UCSD-AML1 (cell line): ENCODE data around the gene GPC1.
A peak's percentile ranks its signal among the peaks of the same experiment; 100 is the strongest.

Source experiments
- DNase-seq: peaks from one replicate; lab custom pipeline; 2025; ENCODE audit not compliant: unreplicated experiment; lab: John Stamatoyannopoulos, UW

Gene GPC1

DNA sequence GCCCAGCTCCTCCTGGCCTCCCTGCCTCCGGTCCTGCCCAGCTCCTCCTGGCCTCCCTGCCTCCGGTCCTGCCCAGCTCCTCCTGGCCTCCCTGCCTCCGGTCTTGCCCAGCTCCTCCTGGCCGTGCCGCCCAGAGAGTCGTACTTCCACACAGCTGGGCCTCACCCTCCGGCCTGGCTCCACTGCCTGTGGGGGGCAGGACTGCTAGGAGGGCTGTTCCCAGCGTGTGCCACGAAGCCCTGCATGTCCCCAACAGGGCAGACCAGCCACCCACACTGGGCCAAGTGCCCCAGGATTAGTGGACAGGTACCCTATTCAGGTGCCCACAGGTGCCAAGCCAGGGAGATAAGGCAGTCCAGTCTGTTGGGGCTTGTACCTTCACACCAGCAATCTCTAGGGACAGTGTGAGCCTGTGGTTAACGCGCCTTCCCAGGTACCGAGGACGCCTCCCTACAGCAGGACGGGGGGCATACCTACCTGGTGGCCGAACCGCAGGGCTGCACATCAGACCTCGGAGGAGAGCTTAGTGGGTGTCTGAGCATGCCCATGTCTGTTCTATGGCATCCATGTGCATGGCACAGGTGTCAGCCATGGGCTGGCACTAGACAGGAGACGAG, 5.3 kb downstream of the GPC1 start:
- DNase-seq: no peak

GRCh38 chr2:240441326-240441992, 6.0 kb downstream of the GPC1 start:
- DNase-seq: no peak

DNA sequence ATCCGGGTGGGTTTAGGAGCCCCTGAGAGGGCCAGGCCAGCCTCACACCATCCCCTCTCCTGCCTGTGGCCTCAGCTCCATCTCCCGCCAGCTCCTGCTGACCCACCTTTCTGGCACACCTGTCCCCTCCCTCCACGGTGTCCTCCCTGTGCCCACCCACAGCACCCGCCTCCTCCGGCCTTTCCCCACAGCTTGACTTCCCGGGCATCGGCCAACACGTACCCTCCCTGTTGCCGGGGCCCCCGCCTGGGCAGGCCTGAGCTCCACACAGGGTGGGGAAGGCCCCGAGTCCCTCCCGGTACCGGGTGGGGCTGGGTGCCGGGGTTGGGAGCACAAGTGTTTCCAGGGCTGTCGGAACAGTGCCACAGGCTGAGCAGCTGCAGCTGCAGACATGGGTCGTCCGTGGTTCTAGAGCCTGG, 6.5 kb downstream of the GPC1 start:
- DNase-seq: no peak

- no peak for DNase-seq
These were observed 7.6 kb downstream of the GPC1 start for GRCh38 chr2:240442891-240443715.

DNA sequence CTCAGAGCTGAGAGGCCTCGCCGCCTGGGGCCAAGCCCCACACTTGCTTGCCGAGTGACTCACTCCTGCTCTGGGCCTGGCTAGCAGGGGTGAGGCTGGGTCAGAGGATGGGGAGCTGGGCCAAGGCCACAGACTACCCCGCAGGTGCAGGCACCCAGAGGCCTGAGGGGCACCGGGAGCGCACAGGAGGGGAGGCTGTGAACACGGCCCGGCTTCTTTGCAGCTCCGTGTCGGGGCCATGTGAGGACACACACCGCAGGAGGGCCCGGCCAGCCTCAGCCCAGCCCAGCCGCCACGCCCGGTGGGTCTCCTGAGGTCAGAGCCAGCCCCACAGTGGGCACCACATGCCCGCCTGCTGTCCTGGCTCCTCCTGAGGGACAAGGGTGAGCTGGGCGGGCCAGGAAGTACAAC, 8.4 kb downstream of the GPC1 start:
- DNase-seq: no peak

DNA sequence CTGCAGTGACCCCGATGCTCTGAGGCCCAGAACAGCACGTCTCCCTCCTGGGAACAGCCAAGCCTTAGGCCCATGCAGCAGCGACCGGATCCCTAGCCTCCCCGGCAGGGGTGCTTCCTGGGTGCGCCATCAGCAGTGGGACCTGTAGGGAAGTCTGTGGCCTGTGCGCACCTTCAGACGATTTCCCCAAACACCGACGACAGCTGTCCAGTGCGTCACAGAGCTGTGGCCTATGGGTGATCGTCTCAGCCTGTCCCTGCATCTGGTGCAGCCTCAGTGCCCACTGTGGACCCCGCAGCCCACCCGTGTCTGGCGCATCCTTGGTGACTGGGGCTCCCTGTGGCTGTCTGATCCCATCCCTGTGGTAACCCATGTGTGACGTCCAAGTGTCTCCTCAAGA, 9.0 kb downstream of the GPC1 start:
- DNase-seq: no peak

- no peak for DNase-seq
These were observed 10.6 kb downstream of the GPC1 start for GRCh38 chr2:240445961-240446663.

DNA sequence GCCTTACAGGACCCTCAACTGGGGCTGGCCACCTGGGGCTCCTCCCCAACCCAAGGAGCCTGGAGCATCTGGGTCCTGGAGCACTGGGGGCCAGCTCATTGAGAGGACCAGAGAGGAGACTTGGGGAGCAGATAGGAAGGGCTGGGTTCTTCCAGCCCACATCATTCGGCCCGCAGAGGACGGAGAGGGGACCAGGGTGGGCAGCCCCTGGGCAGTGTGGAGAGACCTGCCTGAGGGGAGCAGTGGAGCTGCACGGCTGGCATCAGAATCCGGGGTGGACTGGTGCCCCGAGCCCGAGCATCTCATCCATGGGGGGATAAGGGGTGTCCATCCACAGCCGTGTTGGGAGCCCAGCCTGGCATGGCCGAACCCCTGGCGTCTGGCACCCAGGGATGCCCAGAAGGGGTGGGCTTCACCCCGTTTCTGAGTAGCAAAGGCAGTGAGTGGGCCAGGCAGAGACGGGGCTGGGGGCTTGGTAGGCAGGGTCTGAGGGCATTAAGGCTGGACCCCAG, 11.3 kb downstream of the GPC1 start:
- DNase-seq: no peak

GRCh38 chr2:240447331-240447730, 11.9 kb downstream of the GPC1 start:
- no peak for DNase-seq

GRCh38 chr2:240447934-240448333, 12.5 kb downstream of the GPC1 start:
- DNase-seq: no peak

DNA sequence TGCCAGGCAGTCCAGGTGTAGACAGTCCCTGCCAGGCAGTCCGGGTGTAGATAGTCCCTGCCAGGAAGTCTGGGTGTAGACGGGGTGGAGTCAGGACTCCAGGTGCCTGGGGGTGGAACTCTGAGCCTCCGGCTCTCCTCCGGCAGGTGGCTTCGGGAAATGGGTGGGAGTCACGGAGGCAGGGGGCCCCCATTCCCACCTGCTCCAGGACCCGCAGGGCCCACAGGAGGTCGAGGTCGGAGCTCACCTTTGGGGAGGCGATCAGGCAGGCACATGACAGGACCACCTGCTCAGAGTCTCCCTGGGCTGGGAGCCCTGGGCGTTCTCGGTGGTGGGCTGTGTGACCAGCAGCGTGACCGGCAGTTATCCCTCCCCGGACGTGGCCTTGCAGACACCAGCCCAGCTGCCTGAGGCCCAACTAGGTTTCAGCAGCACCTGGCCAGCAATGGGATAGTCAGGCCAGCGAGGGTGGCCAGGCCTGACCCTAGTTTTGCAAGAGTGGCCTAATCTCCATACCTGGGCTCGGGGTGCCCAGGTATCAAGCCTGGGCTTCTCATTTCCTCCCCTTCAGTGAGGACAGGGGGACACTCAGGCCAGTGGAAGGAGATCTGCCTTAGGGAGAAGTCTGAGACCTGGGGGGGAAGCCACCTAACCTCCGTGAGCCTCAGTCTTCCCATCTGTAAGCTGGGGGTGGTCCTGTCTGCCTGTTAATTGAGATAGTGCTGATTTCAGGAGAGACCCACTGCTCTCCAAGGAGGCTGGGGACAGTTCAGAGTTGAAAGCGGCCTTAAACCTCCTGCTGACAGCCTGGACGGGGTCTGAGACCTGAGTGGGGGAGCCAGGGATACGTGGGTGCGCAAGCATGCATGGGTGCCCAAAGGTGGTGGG, 13.2 kb downstream of the GPC1 start:
- no peak for DNase-seq

DNA sequence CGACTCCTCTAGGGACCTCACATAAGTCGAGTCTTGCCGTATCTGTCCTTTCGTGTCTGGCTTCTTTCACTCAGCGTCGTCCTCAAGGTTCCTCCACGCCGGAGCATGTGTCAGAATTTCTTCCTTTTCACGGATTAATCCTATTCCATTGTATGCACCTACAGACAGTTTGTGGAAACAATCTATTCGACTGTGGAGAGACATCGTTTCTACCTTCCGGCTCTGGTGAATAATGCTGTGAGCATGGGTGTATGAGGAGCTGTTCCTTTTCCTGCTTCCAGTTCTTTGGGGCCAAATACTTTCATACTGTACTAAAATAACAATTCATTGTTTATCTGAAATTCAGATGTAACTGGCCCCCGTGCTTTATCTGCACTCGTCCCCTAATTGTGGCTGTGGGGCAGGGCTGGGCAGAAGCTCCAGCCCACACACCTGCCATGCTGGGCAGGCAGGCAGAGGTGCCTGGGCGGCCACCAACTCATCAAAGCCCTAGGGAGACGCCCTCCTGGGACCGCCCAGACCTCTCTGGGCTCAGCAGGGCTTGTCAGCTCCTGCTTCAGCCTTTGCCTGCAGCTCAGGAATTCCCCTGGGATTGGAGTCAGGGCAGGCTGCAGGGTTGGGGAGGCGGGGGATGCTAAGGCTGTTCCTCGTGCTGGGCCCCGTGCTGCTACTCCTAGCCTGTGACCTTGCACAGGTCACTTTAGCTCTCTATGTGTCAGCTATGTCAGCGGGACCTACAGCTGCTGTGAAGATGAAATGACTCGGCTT, 14.5 kb downstream of the GPC1 start:
- no peak for DNase-seq

DNA sequence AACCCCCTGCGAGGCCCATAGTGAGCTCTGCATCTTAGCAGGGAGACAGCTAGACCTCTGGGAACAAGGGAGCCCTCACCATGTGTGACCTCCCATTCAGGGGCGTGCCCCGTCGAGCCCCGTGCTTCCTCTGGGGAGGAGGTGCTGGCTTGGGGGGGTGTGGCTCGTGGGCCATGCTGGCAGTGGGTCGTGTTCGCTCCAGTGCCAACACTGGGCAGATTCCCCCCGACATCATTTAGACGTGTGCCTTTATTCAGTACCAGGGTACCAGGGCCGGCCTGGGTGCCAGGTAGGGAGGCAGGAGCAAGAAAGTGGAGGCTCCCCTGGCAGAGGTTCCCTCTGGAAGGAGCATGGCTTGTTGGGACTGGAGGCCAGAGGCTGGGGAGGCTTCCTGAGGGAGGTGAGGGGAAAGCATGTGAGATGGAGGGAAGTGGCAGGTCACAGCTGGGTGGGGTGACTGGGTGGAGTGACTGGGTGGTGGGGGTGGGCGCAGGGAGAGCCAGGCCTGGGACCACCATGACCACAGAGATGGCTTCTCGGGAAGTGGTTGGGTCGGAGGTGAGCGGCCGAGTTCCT, 15.2 kb downstream of the GPC1 start:
- no peak for DNase-seq

DNA sequence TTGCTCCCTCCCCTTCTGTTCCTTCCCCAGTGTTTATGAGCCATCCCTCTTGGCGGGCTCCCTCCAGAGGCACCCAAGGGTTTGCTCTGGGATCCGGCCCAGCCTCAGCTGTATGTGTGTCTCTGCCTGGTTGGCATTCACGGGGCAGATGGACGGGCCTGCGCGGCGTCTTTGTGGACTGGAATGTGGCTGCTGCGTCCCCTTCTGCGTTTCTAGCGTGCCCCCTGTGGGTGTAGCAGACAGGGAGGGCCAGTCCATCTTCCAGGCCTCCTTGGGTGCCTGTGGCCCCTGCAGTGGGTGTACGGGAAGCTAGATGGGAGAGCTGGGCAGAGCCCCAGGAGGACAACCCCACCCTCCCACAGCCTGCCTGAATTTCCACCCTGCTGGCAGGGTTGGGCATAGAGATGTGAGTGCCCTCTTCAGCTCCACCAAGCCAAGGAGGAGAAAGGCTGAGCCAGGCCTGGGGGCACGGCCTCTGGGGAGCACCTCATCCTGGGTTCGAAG, 15.7 kb downstream of the GPC1 start:
- DNase-seq: no peak

DNA sequence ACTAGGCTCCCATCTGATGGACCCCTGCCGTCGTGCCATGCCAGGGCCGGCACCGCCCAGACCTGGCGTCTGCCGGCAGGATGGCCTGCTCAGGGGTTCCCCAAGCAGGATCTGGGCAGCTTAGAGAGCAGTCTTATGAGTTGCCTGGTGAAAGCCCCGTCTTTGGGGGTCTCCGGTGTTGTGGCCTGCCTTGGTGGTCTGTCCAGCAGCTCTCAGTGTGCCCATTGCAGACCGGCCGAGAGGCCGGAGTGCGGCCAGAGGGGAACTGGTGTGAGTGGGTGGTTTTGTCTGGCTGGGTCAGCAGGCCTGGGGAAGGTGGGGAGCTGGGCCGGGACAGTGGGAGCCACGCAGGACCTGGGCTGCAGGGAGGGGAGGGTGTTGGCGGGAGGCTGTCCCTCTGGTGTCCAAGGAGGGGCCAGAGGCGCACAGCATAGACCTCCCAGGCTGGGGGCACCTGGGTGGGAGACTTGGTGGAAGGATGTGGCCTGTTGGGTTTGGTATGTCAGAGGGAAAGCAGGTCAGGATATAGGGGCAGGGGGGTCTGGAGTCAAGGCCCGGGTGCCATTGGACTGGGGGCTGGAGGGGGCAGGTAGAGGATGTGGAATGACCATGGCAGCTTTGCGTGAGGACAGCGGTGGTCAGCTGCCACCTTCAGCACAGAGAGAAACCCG, 16.5 kb downstream of the GPC1 start:
- no peak for DNase-seq

DNA sequence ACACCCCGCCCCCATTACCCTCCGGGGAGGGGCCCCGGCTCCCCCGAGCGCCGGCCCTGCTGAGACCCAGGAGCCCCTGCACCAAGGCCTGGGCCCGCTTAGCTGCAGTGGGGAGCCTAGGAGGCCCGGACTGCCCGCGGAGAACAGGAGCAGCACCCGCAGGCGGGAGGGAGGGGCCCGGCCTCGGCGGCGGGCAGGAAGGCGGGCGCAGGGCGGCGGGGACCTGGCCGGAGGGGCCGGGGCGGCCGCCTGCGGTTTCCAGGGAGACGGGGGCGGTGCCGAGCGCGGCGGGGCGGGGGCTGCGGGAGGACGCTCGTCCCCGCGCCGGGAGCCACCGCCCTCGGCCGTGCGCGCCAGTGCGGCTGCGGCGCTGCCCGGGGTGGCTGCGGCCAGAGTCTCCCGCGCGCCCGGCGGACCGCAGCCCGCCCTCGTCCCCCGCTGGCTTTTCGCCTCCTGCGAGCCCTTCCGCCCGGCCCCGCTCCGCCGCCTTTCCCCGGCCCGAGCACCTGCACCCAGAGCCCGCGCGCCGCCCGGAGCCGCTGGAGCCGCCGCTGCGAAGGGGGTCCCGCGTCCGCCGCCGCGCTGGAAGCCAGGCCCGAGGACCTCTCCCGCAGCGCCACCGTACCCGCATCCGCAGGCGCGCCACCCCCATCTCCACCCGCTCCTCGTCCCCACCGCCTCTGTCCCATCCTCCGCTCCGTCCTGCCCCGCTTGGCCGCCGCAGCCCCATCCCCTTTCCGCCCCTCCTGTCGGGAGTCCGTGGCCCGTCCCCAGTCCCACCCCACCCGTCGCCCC, 17.2 kb downstream of the GPC1 start:
- DNase-seq: peak; percentile 23

DNA sequence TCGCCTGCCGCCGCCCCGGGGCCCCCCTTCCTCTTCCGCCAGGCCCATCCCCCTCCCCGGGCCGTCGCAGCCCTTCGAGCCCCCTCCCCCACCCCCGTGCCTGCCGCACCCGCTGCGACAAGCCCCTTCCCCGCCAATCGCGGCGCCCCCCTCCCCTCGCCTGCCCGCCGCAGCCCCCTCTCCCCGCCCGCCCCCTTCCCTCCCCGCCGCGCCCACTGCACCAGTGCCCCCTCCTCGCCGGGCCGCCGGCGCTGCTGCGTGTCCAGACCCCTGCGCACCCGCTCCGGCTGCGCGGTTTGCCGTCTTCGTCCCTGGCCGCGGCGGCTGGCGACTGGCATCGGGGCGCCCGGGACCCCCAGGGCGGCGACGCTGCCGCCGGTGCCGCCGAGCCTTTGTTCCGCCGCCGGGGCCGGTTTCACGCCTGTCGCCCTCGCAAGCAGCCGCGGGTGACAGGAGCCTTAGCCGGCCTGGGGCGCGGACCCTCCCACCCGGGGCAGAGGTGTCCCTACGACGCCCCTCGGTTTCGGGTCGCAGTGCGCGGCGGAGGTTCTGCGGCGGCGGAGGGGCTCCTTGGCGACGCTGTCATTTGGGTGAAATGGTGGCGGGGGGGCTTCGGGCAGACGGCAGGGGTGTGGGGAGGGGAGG, 18.1 kb downstream of the GPC1 start:
- DNase-seq: no peak
